ENCODE data around the gene USP48.

DNA sequence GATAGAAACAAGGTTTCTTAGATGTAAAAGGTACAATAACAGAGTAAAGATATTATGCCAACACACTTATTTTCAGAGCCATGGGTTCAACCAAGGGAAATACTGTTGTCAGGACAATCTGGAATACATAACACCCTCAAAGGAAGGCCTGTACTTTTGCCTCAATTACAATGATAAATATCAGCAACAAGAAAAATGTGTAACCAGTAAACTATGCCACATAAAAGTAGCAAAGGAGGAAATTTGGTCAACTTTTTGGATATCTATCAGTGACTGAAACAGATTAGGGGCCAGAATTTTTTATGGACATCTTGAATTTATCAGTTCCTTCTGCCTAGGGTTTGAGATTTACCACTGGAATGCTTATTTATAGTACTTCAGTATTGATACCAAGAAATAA is 89.2 kb downstream of the USP48 start:
- TF ChIP-seq HNF4A (CRISPR knock-in tag; IDR thresholded peaks at IDR 0.05) (no peak), ESRRA (CRISPR knock-in tag; IDR thresholded peaks at IDR 0.05; ENCODE audit: low read depth) (no peak), MTA3 (CRISPR knock-in tag; IDR thresholded peaks at IDR 0.05) (no peak), DPF2 (CRISPR knock-in tag; IDR thresholded peaks at IDR 0.05; ENCODE audit: borderline replicate concordance, low read depth) (no peak), ZNF484 (CRISPR knock-in tag; IDR thresholded peaks at IDR 0.05; ENCODE audit: borderline replicate concordance, low read depth) (no peak), MAFF (IDR thresholded peaks at IDR 0.05; ENCODE audit: low read depth, low read length) (no peak), EP300 (IDR thresholded peaks at IDR 0.05; ENCODE audit: low read depth in 2 of 2, low read length in 2 of 2) (no peak), EP300 (CRISPR knock-in tag; IDR thresholded peaks at IDR 0.05; ENCODE audit: borderline replicate concordance) (no peak), HDAC2 (CRISPR knock-in tag; IDR thresholded peaks at IDR 0.05) (no peak), SETDB1 (CRISPR knock-in tag; IDR thresholded peaks at IDR 0.05; ENCODE audit: borderline replicate concordance) (no peak), KMT2B (CRISPR knock-in tag; IDR thresholded peaks at IDR 0.05) (no peak), ZKSCAN1 (IDR thresholded peaks at IDR 0.05; ENCODE audit: low read length) (no peak)
- TF ChIP-seq, protein P1, sequence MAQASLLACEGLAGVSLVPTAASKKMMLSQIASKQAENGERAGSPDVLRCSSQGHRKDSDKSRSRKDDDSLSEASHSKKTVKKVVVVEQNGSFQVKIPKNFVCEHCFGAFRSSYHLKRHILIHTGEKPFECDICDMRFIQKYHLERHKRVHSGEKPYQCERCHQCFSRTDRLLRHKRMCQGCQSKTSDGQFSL (CRISPR knock-in tag; IDR thresholded peaks at IDR 0.05): no peak
- TF ChIP-seq, protein P2, sequence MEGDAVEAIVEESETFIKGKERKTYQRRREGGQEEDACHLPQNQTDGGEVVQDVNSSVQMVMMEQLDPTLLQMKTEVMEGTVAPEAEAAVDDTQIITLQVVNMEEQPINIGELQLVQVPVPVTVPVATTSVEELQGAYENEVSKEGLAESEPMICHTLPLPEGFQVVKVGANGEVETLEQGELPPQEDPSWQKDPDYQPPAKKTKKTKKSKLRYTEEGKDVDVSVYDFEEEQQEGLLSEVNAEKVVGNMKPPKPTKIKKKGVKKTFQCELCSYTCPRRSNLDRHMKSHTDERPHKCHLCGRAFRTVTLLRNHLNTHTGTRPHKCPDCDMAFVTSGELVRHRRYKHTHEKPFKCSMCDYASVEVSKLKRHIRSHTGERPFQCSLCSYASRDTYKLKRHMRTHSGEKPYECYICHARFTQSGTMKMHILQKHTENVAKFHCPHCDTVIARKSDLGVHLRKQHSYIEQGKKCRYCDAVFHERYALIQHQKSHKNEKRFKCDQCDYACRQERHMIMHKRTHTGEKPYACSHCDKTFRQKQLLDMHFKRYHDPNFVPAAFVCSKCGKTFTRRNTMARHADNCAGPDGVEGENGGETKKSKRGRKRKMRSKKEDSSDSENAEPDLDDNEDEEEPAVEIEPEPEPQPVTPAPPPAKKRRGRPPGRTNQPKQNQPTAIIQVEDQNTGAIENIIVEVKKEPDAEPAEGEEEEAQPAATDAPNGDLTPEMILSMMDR (CRISPR knock-in tag; IDR thresholded peaks at IDR 0.05): no peak
